Measurements from ENCODE around the gene CDC37. TPM values are rescaled to one million over a fixed set of nuclear protein-coding genes. Genes with fewer than 3 reads are reported as not detected.
A peak's percentile ranks its signal among the peaks of the same experiment; 100 is the strongest.

CDC37 gene
- polyA plus RNA-seq, 2 of the 4 experiments (the other 2 are of a cell fraction) = 152 to 214 TPM

- Histone ChIP-seq H3K4me2 (no peak overlapping the region), H3K4me1 (peaks cover 14% of the 10 kb centered on the region), H3K9me3 (no peaks in the 10 kb centered on the region), H3K27ac (no peak overlapping the region), H3K4me3 (no peak overlapping the region)
- no peak for DNase-seq (ENCODE audit: low read depth in 1 of 2, low spot score in 1 of 2)
- 92% methylated on average over 6 of the region's 6 CpGs for WGBS (ENCODE audit: missing lambda C conversion rate)
- POLR2A ChIA-PET = interaction anchor here (0.7 kb wide), 1 partner anchor 133 kb away, joined by 4 read pairs; no protein-coding TSS in a partner anchor
- ATAC-seq = no peak
- TF ChIP-seq PHF8 (IDR thresholded peaks at IDR 0.05; ENCODE audit: borderline replicate concordance, low read depth) (no peak), EHMT2 (IDR thresholded peaks at IDR 0.05; ENCODE audit: low read depth) (no peak), ELK1 (IDR thresholded peaks at IDR 0.05; ENCODE audit: low read depth, low read length) (no peak), POLR2AphosphoS2 (conservative IDR thresholded peaks at IDR 0.05; ENCODE audit: low read length) (no peak), JUNB (IDR thresholded peaks at IDR 0.05) (no peak), POLR2A (IDR thresholded peaks at IDR 0.05; ENCODE audit: low read length) (no peak), FOSL2 (IDR thresholded peaks at IDR 0.05) (no peak), FOSL2 (CRISPR knock-in tag; IDR thresholded peaks at IDR 0.05) (no peak)
- CTCF ChIA-PET = interaction anchor here (0.6 to 5.4 kb wide), 8 partner anchors 9 to 73 kb away, joined by 3 to 38 read pairs (median 4); partner anchors contain the start of gene CDC37
- no peak for FAIRE-seq
These were observed 23.8 kb upstream of the CDC37 start for GRCh38 chr19:10427169-10427568.

GRCh38 chr19:10424011-10424637 is 20.8 kb upstream of the CDC37 start:
- Histone ChIP-seq H3K4me2 (peak overlapping the region; percentile 92), H3K27ac (peak overlapping the region; percentile 45 to 80), H3K4me1 (peaks cover 17% of the 10 kb centered on the region), H3K4me3 (peak overlapping the region; percentile 45), H3K9me3 (no peaks in the 10 kb centered on the region)
- ATAC-seq (peak; percentile 70 to 88), FAIRE-seq (no peak), DNase-seq (ENCODE audit: low read depth in 1 of 2, low spot score in 1 of 2) (peak; percentile 82 to 89)
- 0% methylated on average over 9 of the region's 38 CpGs for WGBS (ENCODE audit: missing lambda C conversion rate)
- CTCF ChIA-PET = interaction anchor here (0.5 to 5.4 kb wide), 17 partner anchors 9 to 183 kb away, joined by 3 to 38 read pairs (median 3); partner anchors contain the start of genes CDC37 and KEAP1
- POLR2A ChIA-PET = no interaction called here
- TF ChIP-seq ELK1 (IDR thresholded peaks at IDR 0.05; ENCODE audit: low read depth, low read length) = no peak
- TF ChIP-seq MAX (IDR thresholded peaks at IDR 0.05) = peak; percentile 53
- TF ChIP-seq RFX5 (IDR thresholded peaks at IDR 0.05) = no peak
- peak; percentile 55 for TF ChIP-seq SMC3 (IDR thresholded peaks at IDR 0.05)
- peak; percentile 29 to 46; a peak in 4 of 5 replicates for TF ChIP-seq RAD21 (conservative IDR thresholded peaks at IDR 0.05 in 1 of 2, IDR thresholded peaks at IDR 0.05 in 1 of 2)
- peak; percentile 72 for TF ChIP-seq CTCF (IDR thresholded peaks at IDR 0.05)
- no peak for TF ChIP-seq FOSL2 (IDR thresholded peaks at IDR 0.05)
- TF ChIP-seq FOSL2 (CRISPR knock-in tag; IDR thresholded peaks at IDR 0.05) = peak; percentile 2; the same call in 1 of the 2 replicates
- no peak for TF ChIP-seq POLR2A (IDR thresholded peaks at IDR 0.05; ENCODE audit: low read length)
- TF ChIP-seq SREBF2 (IDR thresholded peaks at IDR 0.05) = no peak
- TF ChIP-seq CEBPB (IDR thresholded peaks at IDR 0.05) = no peak
- no peak for TF ChIP-seq ZNF302 (CRISPR knock-in tag; IDR thresholded peaks at IDR 0.05)
- no peak for TF ChIP-seq EP300 (IDR thresholded peaks at IDR 0.05)
- TF ChIP-seq FOXS1 (CRISPR knock-in tag; IDR thresholded peaks at IDR 0.05) = no peak
- no peak for TF ChIP-seq RCOR1 (IDR thresholded peaks at IDR 0.05; ENCODE audit: low read depth, low read length)
- TF ChIP-seq HOXA7 (CRISPR knock-in tag; IDR thresholded peaks at IDR 0.05) = no peak
- TF ChIP-seq PBX3 (IDR thresholded peaks at IDR 0.05) = no peak
- no peak for TF ChIP-seq RNF2 (IDR thresholded peaks at IDR 0.05; ENCODE audit: borderline replicate concordance, low read depth)
- no peak for TF ChIP-seq RARB (CRISPR knock-in tag; IDR thresholded peaks at IDR 0.05)
- no peak for TF ChIP-seq USF2 (IDR thresholded peaks at IDR 0.05)
- no peak for TF ChIP-seq TFCP2L1 (CRISPR knock-in tag; IDR thresholded peaks at IDR 0.05)
- no peak for TF ChIP-seq TP53 (CRISPR knock-in tag; IDR thresholded peaks at IDR 0.05)
